GM21381 (cell line): ENCODE results near the gene NBEA.
"Not testable (repeated sequence)": the region's sequence is repeated elsewhere in the genome, so short reads cannot be mapped to it uniquely, and the experiment has no call there.

Source experiments
- ATAC-seq: cut with Tn5 transposase; IDR thresholded peaks from one replicate; pipeline ENCODE4 v1.9.1; 2021; ENCODE audit warnings: mild to moderate bottlenecking, moderate library complexity; ENCODE audit not compliant: unreplicated experiment

Gene NBEA, protein sequence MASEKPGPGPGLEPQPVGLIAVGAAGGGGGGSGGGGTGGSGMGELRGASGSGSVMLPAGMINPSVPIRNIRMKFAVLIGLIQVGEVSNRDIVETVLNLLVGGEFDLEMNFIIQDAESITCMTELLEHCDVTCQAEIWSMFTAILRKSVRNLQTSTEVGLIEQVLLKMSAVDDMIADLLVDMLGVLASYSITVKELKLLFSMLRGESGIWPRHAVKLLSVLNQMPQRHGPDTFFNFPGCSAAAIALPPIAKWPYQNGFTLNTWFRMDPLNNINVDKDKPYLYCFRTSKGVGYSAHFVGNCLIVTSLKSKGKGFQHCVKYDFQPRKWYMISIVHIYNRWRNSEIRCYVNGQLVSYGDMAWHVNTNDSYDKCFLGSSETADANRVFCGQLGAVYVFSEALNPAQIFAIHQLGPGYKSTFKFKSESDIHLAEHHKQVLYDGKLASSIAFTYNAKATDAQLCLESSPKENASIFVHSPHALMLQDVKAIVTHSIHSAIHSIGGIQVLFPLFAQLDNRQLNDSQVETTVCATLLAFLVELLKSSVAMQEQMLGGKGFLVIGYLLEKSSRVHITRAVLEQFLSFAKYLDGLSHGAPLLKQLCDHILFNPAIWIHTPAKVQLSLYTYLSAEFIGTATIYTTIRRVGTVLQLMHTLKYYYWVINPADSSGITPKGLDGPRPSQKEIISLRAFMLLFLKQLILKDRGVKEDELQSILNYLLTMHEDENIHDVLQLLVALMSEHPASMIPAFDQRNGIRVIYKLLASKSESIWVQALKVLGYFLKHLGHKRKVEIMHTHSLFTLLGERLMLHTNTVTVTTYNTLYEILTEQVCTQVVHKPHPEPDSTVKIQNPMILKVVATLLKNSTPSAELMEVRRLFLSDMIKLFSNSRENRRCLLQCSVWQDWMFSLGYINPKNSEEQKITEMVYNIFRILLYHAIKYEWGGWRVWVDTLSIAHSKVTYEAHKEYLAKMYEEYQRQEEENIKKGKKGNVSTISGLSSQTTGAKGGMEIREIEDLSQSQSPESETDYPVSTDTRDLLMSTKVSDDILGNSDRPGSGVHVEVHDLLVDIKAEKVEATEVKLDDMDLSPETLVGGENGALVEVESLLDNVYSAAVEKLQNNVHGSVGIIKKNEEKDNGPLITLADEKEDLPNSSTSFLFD (N-terminal part only)

GRCh38 chr13:34941835-34942731 lies at the start of gene NBEA:
NBEA (plus strand) TSS chr13:34942270; CDS start chr13:34942821, 551 bp downstream.
- peak; percentile 76 for ATAC-seq

DNA sequence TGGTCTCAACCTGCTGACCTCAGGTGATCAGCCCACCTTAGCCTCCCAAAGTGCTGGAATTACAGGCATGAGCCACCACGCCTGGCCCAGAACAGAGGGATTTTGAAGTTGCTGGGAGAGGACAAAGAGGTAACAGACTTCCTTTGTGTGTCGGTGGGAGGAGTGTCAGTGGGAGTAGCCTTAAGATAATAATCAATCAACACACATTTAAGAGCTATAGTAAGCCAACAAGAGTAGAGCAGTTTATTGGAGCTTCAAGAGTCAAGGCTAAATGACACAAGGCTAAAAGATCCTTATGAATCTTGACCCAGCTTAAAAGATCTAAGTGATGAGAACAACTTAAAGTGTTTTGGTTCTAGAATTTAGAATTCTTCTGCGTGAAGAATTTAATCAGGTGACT lies 47.3 kb upstream of the NBEA start:
- no peak for ATAC-seq

- ATAC-seq: no peak
These were observed 44.9 kb upstream of the NBEA start for GRCh38 chr13:34897220-34897619.

DNA sequence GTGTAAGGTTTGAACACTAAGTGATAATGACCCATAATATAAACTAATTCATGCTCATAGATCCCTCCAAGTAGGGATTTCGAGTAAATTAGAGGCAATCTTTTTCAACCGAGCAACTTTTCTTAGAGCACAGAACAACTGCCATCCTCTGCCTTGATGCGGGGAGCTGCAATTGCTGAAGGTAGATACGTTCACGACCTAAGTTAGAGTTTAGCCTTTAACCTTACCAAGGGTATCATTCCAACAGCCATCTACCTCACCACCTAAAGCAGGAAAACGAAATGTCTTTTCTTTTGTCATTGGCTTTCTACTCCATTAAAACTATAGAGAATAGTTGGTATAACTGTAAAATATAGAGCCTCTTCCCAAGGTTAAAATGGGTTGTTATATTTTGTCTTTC lies 42.2 kb upstream of the NBEA start:
- ATAC-seq: no peak

GRCh38 chr13:34900288-34900739 lies 41.8 kb upstream of the NBEA start:
- no peak for ATAC-seq

- ATAC-seq: no peak
These were observed 40.5 kb upstream of the NBEA start for GRCh38 chr13:34901572-34901971.

- ATAC-seq: no peak
These were observed 30.9 kb upstream of the NBEA start for GRCh38 chr13:34911159-34911558.

GRCh38 chr13:34913040-34913439 lies 29.0 kb upstream of the NBEA start:
- no peak for ATAC-seq

GRCh38 chr13:34914416-34914815 lies 27.7 kb upstream of the NBEA start:
- no peak for ATAC-seq

- ATAC-seq: no peak
These were observed 15.6 kb upstream of the NBEA start for GRCh38 chr13:34926508-34926907.

- ATAC-seq: not testable (repeated sequence)
These were observed 13.4 kb upstream of the NBEA start for GRCh38 chr13:34928676-34929075.

GRCh38 chr13:34931572-34931971 lies 10.5 kb upstream of the NBEA start:
- ATAC-seq: no peak

DNA sequence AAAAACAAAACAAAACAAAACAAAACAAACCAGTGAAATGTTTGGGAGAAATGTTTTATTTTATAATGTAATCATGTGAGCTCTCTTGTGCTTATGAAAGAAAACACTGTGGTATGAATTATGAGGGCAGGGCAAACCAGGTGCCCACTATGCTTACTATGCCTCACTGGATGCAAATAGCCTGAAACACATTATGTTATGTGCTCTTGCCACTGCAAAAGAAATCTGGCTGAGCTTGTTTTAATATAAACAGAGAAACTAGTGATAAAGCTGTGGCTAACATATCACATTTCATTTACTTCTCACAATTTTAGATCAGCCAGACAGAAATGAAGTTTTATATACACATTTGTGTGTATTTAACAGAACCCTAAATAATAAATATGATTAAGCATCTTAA lies 8.7 kb upstream of the NBEA start:
- no peak for ATAC-seq

GRCh38 chr13:34933786-34934185 lies 8.3 kb upstream of the NBEA start:
- no peak for ATAC-seq

DNA sequence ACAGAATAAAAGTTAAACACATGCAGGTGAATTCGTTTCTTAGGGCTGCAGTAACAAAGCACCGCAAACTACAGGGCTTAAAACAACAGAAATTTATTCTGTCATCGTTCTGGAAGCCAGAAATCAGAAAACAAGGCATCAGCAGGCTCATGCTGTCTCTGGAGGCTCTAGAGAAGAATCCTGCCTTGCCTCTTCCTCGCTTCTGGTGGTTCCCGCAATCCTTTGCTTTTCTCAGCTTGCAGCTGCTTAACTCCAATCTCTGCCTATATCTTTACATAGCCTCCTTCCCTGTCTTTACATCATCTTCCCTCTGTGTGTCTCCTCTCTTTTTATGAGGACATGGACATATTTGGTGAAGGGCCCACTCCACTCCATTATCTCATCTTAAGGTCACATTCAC lies 6.2 kb upstream of the NBEA start:
- ATAC-seq: no peak

GRCh38 chr13:34939771-34940170 lies 2.3 kb upstream of the NBEA start:
- ATAC-seq: no peak

DNA sequence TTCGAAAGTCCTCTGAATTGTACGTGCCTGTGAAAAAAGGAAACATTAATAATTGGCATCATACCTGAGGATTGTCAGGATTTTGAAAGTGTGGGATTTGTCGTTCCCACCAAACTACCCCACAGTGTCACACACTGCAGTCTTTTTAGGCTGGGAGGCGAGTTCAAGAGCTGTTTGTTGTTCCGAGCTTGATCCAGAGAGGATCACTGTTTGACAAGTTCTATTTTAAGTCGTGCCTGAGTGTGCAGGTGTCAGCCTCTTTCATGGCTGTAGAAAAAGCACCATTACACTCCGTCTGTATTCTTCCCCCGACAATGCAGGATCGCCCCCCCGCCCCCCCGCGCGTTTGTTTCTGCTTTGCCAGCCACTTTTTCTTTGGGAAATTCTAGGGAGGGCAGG lies 635 bp upstream of the NBEA start:
- no peak for ATAC-seq

- ATAC-seq: peak; percentile 16
These were observed 814 bp downstream of the NBEA start for GRCh38 chr13:34942732-34943435.

DNA sequence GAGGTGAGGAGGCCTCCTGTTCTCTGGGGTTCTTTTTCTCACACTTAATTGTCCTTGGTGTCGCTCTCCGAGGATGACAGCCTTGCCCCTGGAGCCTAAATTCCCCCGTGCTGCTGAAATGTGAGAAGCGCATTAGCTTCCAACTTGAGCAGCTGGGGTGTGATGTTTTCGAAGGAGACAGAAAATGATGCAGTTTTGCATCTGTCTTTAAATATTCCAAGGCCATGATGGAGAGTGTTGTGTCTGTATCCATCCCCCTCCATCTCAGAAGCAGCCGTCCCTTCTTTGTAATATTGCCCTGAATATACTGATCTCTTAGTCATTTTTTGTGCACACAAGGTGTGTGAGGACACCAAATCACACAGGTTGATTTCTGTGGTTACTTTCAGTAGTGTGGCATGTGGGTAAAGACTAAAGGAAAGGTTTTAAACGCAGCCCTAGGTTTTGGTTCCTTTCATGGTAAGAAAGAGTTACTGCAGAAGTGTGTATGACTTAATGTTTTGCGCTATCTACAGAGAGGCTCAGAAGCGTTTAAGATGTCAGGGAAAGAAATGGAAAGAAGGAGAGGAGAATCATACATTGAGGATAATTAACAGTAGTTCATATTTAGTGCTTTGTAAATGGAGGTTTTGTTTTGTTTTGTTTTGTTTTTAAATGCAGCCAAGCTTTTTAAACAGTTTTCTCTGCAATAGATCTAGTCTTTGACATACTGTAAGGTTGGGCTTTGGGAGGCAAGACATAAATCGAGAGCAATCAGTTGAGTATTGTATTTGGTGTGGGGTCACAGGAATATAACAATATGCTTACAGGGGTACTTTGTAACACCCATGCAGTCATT lies 1.6 kb downstream of the NBEA start:
- no peak for ATAC-seq
